HG02588 (cell line): ENCODE results near the gene KIF5B.

Source experiments
- ATAC-seq: cut with Tn5 transposase; IDR thresholded peaks from one replicate; pipeline ENCODE4 v1.9.1; 2021; ENCODE audit warnings: mild to moderate bottlenecking, moderate library complexity; ENCODE audit not compliant: unreplicated experiment

Gene KIF5B

GRCh38 chr10:31962826-31963588 is 93.2 kb downstream of the KIF5B start:
- ATAC-seq, result no peak

- ATAC-seq, result no peak
Measured at GRCh38 chr10:31961277-31962074, 94.7 kb downstream of the KIF5B start.

- no peak for ATAC-seq
Measured at GRCh38 chr10:31959461-31960173, 96.6 kb downstream of the KIF5B start.
